PC-3 (cell line): ENCODE results near the gene PTGR1. TPM values are rescaled to one million over a fixed set of nuclear protein-coding genes. Genes with fewer than 3 reads are reported as not detected.
A peak's percentile ranks its signal among the peaks of the same experiment; 100 is the strongest.

Experiments used
- ATAC-seq: fragments of 200-7000 bp; cut with Tn5 transposase; 2 replicates; pipeline ENCODE4 v1.9.1; 2020; ENCODE audit warnings: mild to moderate bottlenecking, moderate library complexity
- BruUV-seq: library from RNA; stranded (reverse); fragments of 400-500 nt; replicated peaks from 2 replicates; lab custom pipeline; 2021; lab: Mats Ljungman, UMichigan
- CTCF ChIA-PET: fragments of 300-600 bp; sonication (Branson Sonifier 250); formaldehyde crosslinking; loops from one replicate; lab custom pipeline; 2022; ENCODE audit warnings: antibody characterized with exemption; lab: Charles Lee
- POLR2A ChIA-PET: fragments of 300-600 bp; sonication (Branson Sonifier 250); formaldehyde crosslinking; loops from one replicate; lab custom pipeline; 2022; ENCODE audit warnings: antibody characterized with exemption; ENCODE audit not compliant: unreplicated experiment; lab: Charles Lee
- DNase-seq: peaks from one replicate; pipeline ENCODE4 v3.0.0-alpha.2; 2015
- H2AFZ ChIP-seq: fragments of 300-600 bp; sonication (generic); 2 replicates; pipeline ENCODE4 v1.6.0; 2016; ENCODE audit warnings: antibody characterized with exemption, low read length
- H3F3A ChIP-seq: fragments of 300-600 bp; sonication (generic); one replicate; pipeline ENCODE4 v1.6.0; 2017; ENCODE audit warnings: antibody characterized with exemption, low read length, control low read depth, mild to moderate bottlenecking; ENCODE audit not compliant: unreplicated experiment
- H3K27ac ChIP-seq: fragments of 300-600 bp; sonication (generic); 2 replicates; pipeline ENCODE4 v1.5.1; 2016; ENCODE audit warnings: mild to moderate bottlenecking, low read length
- H3K27me3 ChIP-seq: fragments of 300-600 bp; sonication (generic); 2 replicates; pipeline ENCODE4 v1.6.1; 2016; ENCODE audit warnings: low read length, mixed read lengths
- H3K36me3 ChIP-seq: fragments of 300-600 bp; sonication (generic); 2 replicates; pipeline ENCODE4 v1.6.1; 2016; ENCODE audit warnings: low read depth, mixed run types, low read length, mixed read lengths
- H3K4me1 ChIP-seq: fragments of 300-600 bp; sonication (generic); 2 replicates; pipeline ENCODE4 v1.5.1; 2016; ENCODE audit warnings: low read length; ENCODE audit not compliant: insufficient read depth
- H3K4me2 ChIP-seq: fragments of 300-600 bp; sonication (generic); 2 replicates; pipeline ENCODE4 v1.6.0; 2016; ENCODE audit warnings: low read length
- H3K4me3 ChIP-seq: fragments of 300-600 bp; sonication (generic); 2 replicates; pipeline ENCODE4 v1.5.1; 2016; ENCODE audit warnings: mild to moderate bottlenecking, low read length, mixed read lengths
- H3K79me2 ChIP-seq: fragments of 300-600 bp; sonication (generic); 2 replicates; pipeline ENCODE4 v1.6.1; 2017; ENCODE audit warnings: low read length, mixed read lengths
- H3K9ac ChIP-seq: fragments of 300-600 bp; sonication (generic); 2 replicates; pipeline ENCODE4 v1.6.0; 2016; ENCODE audit warnings: mild to moderate bottlenecking, low read length
- H3K9me2 ChIP-seq: fragments of 300-600 bp; sonication (generic); replicated peaks from 2 replicates; pipeline ENCODE4 v1.6.1; 2016; ENCODE audit warnings: mixed run types, low read length, mixed read lengths
- H3K9me3 ChIP-seq: fragments of 300-600 bp; sonication (generic); 2 replicates; pipeline ENCODE4 v1.6.1; 2016; ENCODE audit warnings: low read length, mixed read lengths
- H4K20me1 ChIP-seq: fragments of 300-600 bp; sonication (generic); 2 replicates; pipeline ENCODE4 v1.6.1; 2016; ENCODE audit warnings: low read length, mixed read lengths
- CTCF ChIP-seq: fragments of 300-600 bp; sonication (generic); conservative IDR thresholded peaks from 2 replicates; pipeline ENCODE4 v1.5.1; 2017; ENCODE audit warnings: antibody characterized with exemption, low read depth, mild to moderate bottlenecking, low read length
- EZH2 ChIP-seq: fragments of 300-600 bp; sonication (generic); IDR thresholded peaks from one replicate; pipeline ENCODE4 v1.6.1; 2017; ENCODE audit warnings: antibody characterized with exemption, mild to moderate bottlenecking, low read length; ENCODE audit not compliant: unreplicated experiment
- EZH2phosphoT487 ChIP-seq: fragments of 300-600 bp; sonication (generic); IDR thresholded peaks from 2 replicates; pipeline ENCODE4 v1.6.1; 2018; ENCODE audit warnings: mild to moderate bottlenecking, antibody characterized with exemption, low read length, borderline replicate concordance
- intact Hi-C: fragments of 100-400 bp; cut with micrococcal nuclease; formaldehyde crosslinking; loops from 2 replicates; pipeline ENCODE4 v1.9.0; 2023
- total RNA-seq: library from RNA; depleted of rRNA; stranded (reverse); fragments of >200 nt; gene quantifications from 2 replicates; pipeline ENCODE4 v1.2.3, GENCODE V29; 2014

The PTGR1 gene
- total RNA-seq, 1 experiment from 2014 or later = 43.1 TPM

GRCh38 chr9:111630964-111631213 is 31.4 kb upstream of the PTGR1 start:
- Histone ChIP-seq H3K9me2 (no peaks in the 10 kb centered on the region), H3K79me2 (peaks cover 48% of the 10 kb centered on the region), H3K4me1 (peaks cover 17% of the 10 kb centered on the region; the same call in 1 of the 2 replicates), H3K9ac (peak overlapping the region; percentile 91), H3K36me3 (no peaks in the 10 kb centered on the region), H3K4me3 (peak overlapping the region; percentile 93), H3F3A (no peaks in the 10 kb centered on the region), H4K20me1 (peaks cover 40% of the 10 kb centered on the region), H3K9me3 (no peaks in the 10 kb centered on the region), H3K4me2 (peak overlapping the region; percentile 94), H2AFZ (peak overlapping the region; percentile 93), H3K27me3 (no peaks in the 10 kb centered on the region), H3K27ac (no peak overlapping the region)
- CTCF ChIA-PET = no interaction called here
- intact Hi-C loops = no loop called here
- no peak for DNase-seq
- no peak; the same call in 1 of the 2 replicates for ATAC-seq
- no peak for TF ChIP-seq CTCF
- TF ChIP-seq EZH2 = no peak
- no peak for TF ChIP-seq EZH2phosphoT487
- POLR2A ChIA-PET = no interaction called here
- no TSS peak for BruUV-seq

GRCh38 chr9:111630182-111630963 is 30.9 kb upstream of the PTGR1 start:
- ChIA-PET POLR2A (no interaction called here), CTCF (no interaction called here)
- Histone ChIP-seq H3K27me3 (no peaks in the 10 kb centered on the region), H3K27ac (no peak overlapping the region), H3K4me2 (peak overlapping the region; percentile 94), H4K20me1 (peaks cover 35% of the 10 kb centered on the region), H3K4me3 (peak overlapping the region; percentile 93), H3K79me2 (peaks cover 43% of the 10 kb centered on the region), H3K9ac (peak overlapping the region; percentile 91), H2AFZ (peak overlapping the region; percentile 93), H3K4me1 (peaks cover 17% of the 10 kb centered on the region; the same call in 1 of the 2 replicates), H3K9me2 (no peaks in the 10 kb centered on the region), H3K9me3 (no peaks in the 10 kb centered on the region), H3F3A (no peaks in the 10 kb centered on the region), H3K36me3 (no peaks in the 10 kb centered on the region)
- ATAC-seq = peak; percentile 45
- TF ChIP-seq EZH2phosphoT487 (no peak), CTCF (no peak), EZH2 (no peak)
- BruUV-seq = TSS peak; percentile 80
- no peak for DNase-seq
- intact Hi-C loops = no loop called here

- no peak overlapping the region for H3K4me2 ChIP-seq
- TF ChIP-seq EZH2phosphoT487 (no peak), CTCF (no peak), EZH2 (no peak)
- no peaks in the 10 kb centered on the region for H3K9me3 ChIP-seq
- H3K4me1 ChIP-seq = peaks cover 10% of the 10 kb centered on the region; the same call in 1 of the 2 replicates
- no peak overlapping the region for H2AFZ ChIP-seq
- H3F3A ChIP-seq = no peaks in the 10 kb centered on the region
- no peak overlapping the region for H3K27ac ChIP-seq
- no peaks in the 10 kb centered on the region for H3K36me3 ChIP-seq
- no peaks in the 10 kb centered on the region for H3K27me3 ChIP-seq
- no peaks in the 10 kb centered on the region for H3K9me2 ChIP-seq
- H3K9ac ChIP-seq = no peak overlapping the region
- H3K4me3 ChIP-seq = no peak overlapping the region
- ATAC-seq = no peak
- peaks cover 16% of the 10 kb centered on the region for H4K20me1 ChIP-seq
- intact Hi-C loops = no loop called here
- no TSS peak for BruUV-seq
- DNase-seq = no peak
- POLR2A ChIA-PET = no interaction called here
- CTCF ChIA-PET = interaction anchor here (0.6 kb wide), 1 partner anchor 115 kb away, joined by 3 read pairs; no protein-coding TSS in a partner anchor
- H3K79me2 ChIP-seq = peaks cover 23% of the 10 kb centered on the region
Measured at GRCh38 chr9:111628411-111628810, 29.0 kb upstream of the PTGR1 start.
